H4 (cell line): Measurements from ENCODE around the gene YEATS4. TPM values are rescaled to one million over a fixed set of nuclear protein-coding genes. Genes with fewer than 3 reads are reported as not detected.
"Not testable (repeated sequence)": the region's sequence is repeated elsewhere in the genome, so short reads cannot be mapped to it uniquely, and the experiment has no call there.

Experiments
- DNase-seq: peaks from one replicate; pipeline ENCODE4 v3.0.0-alpha.2; 2015; ENCODE audit warnings: low spot score
- total RNA-seq: library from RNA; depleted of rRNA; stranded (reverse); fragments of >200 nt; shearing (Covaris generic); gene quantifications from 2 replicates; pipeline ENCODE4 v1.2.3, GENCODE V29; 2014; rRNA removed

YEATS4 gene
- total RNA-seq: 33.1 and 57.2 TPM in 2 replicates

GRCh38 chr12:69359531-69360347, at the start of gene YEATS4:
Gene YEATS4 (plus strand): TSS chr12:69359743. CDS start chr12:69359973, 230 bp downstream.
- DNase-seq: peak; percentile 90

DNA sequence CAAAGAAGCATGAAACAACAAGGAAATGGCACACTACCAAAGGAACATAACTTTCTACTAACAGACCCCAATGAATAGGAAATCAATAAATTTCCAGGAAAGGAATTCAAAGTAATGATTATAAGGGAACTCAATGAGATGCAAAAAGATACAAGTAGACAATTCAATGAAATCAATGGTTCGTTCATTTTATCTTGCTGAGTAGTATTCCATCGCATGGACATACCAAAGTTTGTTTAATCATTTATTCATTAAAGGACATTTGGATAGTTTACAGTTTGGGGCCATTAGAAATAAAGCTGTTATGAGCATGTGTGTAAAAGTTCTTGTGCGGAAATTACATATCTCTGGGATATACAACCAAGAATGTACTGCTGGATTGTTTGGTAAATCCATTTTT, 46.3 kb upstream of the YEATS4 start:
- no peak for DNase-seq

GRCh38 chr12:69316784-69317183, 42.8 kb upstream of the YEATS4 start:
- DNase-seq: not testable (repeated sequence)

DNA sequence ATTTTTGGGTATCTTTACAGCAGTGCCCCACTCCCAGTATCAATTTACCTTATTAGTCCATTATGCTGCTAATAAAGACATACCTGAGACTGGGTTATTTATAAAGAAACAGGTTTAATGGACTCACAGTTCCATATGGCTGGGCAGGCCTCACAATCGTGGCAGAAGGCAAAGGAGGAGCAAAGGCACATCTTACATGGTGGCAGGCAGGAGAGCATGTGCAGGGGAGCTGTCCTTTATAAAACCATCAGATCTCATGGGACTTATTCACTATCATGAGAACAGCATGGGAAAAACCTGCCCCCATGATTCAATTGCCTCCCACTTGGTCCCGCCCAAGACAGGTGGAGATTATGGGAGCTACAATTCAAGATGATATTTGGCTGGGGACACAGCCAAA, 42.3 kb upstream of the YEATS4 start:
- DNase-seq: not testable (repeated sequence)

DNA sequence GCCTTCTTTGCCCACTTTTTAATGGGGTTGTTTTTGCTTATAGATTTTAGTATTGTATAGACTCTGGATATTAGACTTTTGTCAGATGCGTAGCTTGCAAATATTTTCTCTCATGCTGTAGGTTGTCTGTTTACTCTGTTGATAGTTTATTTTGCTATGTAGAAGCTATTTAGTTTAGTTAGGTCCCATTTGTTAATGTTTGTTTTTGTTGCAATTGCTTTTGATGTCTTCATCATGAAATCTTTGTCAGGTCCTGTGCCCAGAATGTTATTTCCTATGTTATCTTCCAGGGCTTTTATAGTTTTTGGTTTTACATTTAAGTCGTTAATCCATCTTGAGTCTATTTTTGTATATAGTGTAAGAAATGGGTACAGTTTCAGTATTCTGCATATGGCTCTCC, 41.3 kb upstream of the YEATS4 start:
- no peak for DNase-seq

DNA sequence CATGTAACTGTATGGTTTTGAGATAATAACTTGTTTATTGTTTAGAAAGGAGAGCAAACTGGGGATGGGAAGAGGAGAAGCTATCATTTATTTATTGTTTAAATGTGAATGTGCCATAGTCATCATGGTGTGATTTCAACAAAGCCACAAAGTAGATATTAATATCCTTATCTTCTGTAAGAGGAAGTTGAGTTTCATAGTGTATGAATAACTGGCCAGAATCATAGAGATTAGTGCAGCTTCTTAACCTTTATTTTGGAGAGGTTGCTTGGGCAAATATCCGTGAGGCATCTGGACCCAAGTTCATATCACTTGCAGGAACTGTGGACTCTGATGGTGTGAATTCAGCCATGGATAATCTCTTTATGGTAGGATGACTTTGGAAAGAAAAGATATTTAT, 38.2 kb upstream of the YEATS4 start:
- no peak for DNase-seq

DNA sequence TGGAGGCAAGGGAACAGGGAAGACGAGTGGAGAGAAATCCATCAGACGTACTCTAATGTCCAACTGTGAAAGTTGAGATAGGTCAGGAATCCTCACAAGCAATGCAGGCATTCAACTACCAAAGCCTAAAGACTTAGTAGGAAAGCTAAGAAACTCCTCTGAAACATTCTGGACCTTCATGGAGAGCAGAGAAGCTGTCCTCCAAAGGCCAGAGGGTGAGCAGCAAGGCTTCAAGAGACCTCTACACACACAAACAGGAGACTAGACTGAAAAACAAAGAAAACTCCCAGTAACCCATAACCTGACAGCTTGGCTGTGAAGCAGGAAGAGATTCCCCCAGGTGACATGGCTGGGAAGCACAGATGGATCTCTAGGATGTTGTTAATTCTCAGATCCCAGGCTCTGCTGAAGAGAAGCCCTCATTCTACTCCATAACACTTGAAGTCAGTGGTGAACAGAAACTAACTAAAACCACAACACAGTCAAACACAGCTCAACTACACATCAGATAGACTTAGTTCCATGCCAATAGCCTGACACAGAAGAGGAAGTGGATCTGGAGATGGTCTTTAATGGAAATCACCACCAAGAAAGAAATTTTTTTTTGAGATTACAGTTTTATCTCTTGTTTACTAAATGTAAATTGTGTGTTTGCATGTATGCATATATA, 34.6 kb upstream of the YEATS4 start:
- DNase-seq: no peak

DNA sequence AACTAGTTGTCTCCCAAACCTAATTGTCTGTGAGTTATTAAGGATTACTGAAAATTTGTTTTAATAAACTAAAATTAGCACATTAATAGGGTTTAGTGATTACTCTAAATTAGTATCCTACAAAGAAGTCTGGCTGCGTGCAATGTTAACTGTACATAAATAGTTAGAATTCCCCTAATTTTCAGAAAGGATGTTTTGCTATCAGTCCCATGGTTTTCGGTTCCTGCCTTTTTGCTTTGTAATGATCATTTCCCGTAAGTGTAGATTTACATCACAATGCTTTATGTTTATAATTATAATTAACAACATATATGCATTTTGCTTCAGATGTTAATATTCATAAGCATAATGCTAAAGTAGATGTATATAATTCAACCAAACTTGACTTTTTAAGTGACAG, 31.1 kb upstream of the YEATS4 start:
- DNase-seq: no peak

DNA sequence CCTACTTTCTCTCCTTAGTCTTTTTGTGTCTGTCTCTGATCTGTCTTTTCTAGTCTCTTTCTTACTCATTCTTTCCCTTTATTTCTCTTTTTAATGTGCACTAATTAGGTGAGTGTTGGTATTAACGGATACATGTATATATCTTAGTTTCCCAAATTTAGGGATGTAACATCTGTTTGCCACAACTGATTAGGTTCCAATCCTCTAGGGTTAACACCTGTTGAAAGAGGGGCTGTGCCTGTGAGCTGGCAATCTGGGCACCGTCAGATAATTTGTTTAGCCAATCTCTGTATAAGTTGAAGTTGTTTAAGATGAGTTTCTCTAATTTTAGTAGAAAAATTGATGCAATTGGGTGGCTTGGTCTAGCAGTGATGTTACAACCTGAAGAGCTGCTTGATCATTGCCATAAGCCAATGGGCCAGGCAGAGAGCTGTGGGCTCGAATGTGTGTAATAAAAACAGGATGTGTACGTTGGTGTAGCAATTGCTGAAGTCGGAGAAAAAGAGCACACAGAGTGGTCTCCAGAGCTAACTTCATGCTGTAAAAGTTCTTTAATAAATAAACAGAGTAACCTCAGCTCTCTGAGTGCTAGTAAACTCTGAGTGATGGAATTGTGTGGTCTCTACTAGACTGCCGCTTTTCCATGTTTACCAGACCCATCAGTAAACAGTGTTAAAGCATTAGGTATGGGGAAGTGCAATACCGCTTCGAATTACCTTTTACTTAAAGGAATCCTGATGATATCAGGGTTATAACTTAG, 29.7 kb upstream of the YEATS4 start:
- DNase-seq: peak; percentile 79

GRCh38 chr12:69330475-69331473, 28.8 kb upstream of the YEATS4 start:
- DNase-seq: no peak

- DNase-seq: no peak
Measured at GRCh38 chr12:69331519-69331908, 28.0 kb upstream of the YEATS4 start.

DNA sequence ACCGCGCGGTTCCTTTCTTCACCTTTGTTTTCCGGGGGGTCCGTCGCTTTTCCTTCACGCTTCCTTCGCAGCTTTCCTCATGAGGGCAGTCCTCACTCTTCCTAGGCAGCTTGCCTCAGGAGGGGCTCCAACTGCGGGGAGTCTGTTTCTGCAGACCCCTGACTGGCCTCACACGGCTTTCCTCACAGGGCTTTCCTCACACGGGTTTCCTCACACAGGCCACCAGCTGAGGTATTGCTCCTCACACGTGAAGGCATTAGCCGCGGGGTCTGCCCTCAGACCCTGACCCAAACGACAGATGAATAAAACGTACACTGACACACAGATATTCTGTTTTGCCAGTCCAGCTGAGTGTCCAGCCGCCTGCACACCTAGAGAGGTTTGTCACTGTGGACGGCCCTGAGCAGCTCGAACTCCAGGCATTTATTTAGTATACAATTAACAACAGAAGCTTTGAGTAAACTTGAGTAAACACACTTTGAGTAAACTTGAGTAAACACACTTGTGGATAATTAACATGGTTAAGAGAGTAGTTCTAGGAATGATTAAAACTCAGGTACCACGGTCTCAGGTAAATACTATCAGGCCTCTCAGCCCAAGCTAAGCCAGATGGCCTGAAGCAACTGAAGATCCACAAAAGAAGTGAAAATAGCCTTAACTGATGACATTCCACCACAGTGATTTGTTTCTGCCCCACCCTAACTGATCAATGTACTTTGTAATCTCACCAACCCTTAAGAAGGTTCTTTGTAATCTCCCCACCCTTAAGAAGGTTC, 27.4 kb upstream of the YEATS4 start:
- DNase-seq: no peak

DNA sequence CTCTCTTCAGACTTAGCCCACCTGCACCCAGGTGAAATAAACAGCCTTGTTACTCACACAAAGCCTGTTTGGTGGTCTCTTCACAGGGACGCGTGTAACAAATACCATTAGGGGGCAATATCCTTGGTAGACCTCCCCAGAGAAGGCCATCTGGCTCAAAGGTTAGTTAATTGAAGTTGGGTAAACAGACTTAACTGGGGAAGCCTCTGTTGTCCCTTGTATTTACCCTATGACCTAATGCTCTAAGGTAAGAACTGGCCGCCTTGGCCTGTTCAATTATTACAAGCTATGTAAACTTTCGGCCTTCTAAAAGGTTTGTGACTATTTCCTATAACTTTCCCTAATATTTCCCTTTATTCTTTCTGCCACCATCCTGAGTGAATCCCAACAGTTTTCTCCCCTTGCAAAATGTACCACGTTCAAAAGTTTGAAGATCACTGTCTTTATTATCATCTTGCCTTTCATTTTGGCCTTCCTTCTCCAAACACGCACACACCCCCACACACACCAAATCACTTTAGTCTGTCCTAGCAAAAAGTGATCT, 26.7 kb upstream of the YEATS4 start:
- no peak for DNase-seq

DNA sequence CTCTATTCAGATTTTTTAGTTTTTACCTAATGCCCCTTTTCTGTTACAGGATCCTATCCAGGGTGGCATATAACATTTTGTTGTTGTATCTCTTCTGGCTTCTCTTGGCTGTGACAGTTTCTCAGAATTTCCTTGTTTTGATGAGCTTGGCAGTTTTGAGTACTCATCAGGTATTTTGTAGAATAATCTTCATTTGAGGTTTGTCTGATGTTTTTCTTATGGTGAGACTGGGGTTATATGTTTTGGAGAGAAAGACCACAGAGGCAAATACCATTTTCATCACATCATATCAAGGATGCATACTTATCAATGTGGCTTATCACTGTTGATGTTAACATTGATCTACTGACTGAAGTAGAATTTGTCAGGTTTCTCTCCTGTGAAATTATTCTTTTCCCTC, 25.4 kb upstream of the YEATS4 start:
- no peak for DNase-seq

DNA sequence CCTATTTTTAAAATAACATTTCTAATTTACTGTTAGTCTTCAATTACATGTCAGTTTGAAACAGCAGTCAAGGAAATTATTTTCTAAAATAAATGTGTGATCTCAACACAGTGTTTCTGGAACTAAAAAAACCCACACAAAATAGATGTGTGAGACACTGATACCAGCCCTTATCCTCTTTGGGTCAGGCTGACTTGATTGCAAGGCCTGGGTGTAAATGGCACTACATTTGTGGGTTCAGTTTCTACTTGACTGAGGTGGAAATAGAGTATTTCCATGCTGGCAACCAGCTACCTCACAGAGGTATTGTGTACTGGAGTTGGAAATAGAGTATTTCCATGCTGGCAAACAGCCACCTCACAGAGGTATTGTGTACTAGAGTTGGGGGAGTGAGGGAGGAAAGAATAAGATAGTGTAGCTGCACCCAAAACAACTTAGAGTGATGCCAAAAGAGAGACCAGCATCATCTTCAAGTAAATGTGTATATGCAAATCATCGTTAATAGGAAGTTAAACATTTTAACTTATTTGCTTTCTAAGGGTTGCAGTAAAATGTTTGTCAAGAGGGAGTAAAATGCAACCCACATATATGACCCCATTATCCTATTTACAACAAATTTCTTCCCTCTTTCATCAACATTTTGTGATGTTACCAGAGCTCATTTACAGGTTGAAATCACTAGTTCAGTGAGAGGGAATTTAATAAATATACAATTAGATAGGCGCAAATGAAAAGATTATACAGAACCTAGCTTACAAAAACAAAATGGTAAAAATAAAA, 22.0 kb upstream of the YEATS4 start:
- no peak for DNase-seq

DNA sequence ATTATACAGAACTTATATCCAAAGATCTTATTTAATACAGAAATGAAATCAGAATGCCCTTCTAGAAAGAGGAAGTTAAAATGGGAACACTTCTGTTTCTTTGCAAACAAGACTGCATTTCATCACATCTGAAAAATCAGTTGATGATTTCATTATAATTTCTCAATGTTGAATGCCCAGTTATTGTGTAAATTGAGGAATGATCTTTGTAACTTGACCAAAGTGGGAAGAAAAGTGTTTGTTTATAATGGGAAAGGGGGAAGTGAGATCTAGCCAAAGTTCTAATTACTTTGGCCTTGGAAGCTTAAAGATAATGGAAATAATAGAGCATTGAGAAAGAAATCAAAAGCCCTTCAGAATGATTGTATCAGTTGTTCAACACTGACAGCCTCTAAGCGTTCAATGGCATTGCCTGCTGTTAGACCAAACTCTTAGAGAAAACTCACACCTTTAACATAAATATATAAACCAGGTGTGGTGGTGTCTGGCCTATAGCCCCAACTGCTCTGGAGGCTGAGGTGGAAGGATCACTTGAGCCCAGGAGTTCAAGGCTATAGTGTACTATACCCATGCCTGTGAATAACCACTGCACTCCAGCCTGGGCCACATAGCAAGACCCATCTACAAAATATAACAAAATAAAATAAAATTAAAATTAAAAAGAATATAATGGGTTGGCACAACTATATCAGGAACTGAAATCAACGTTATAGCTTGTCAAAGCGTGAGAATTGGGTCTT, 21.3 kb upstream of the YEATS4 start:
- no peak for DNase-seq

DNA sequence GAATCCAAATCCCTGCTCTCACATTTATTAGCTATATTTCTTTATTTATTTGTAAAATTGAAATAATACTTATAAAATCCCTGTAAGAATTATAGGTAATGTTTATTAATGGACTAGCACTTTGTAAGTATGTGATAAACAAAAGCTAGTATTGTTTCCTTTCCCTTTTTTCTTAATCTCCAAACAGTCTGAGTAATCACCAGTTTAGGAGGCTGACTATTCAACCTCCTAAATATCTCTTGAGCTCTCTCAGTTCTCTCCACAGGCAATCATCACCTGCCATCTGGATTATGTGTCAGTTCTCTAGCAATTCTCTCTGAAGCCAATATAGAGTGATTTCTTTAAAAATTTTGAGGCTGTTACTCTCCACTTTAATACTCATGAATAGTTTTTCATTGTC, 20.6 kb upstream of the YEATS4 start:
- DNase-seq: no peak

- no peak for DNase-seq
Measured at GRCh38 chr12:69339999-69340398, 19.5 kb upstream of the YEATS4 start.

DNA sequence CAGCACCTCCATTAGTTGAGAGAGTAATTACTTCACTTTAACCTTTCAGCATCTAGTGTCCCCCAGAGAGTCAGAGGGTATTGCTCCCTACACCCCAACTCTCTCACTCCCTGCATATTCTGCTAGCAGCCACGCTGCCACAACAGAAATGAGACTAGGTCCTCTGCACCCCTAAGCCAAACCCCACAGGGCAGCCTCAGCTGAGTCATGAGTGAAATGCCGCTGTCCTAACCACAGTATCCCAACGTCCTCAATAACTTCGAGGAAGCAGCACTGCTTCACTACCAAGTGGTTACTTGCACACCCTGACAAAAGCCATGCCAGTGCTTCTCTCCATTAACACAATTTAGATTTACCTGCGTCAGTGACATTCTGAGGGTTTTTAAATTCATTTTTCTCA, 18.2 kb upstream of the YEATS4 start:
- DNase-seq: no peak
